Ovary (tissue), 3 donors: ENCODE data around the gene HOMER2.

ENCODE experiments used
- CTCF ChIP-seq, 3 donors: fragments of 450-650 bp in 2 of 3; fragments of 200-600 bp in 1 of 3; IDR thresholded peaks; one replicate each; pipeline versions ENCODE4 v1.5.1 to v1.8.0; 2016 to 2022; ENCODE audit warnings: antibody characterized with exemption in 3 of 3, mild to moderate bottlenecking in 1 of 3
- EP300 ChIP-seq: sonication (generic); formaldehyde crosslinking; IDR thresholded peaks from one replicate; pipeline ENCODE4 v1.6.1; 2017; ENCODE audit warnings: antibody characterized with exemption
- donor health status: DM: no; HTN: no; CAD: no.

DNA sequence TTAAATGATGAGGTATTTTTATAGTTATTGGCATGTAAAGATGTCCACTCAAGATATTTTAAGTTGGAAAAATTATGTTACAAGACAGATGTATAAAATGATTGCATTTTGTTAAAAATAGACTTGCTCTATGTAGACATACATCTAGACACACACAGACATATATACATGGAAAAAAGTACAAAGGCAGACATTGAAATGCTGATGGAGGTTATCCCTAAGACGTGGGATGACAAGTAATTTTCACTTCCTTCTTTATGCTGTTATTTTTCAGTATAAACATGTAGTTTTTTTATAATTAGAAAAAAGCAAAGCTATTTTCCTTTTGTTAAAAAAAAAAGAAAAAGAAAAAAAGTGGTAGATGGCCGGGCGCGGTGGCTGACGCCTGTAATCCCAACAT lies 7.2 kb downstream of the HOMER2 start:
- TF ChIP-seq EP300: no peak
- TF ChIP-seq CTCF (IDR thresholded peaks at IDR 0.05): no peak
